AML-193 (cell line): ENCODE measurements around the gene NAA30.

Experiments used
- DNase-seq, 2 experiments: peaks; one replicate each; lab custom pipeline; 2025; lab: John Stamatoyannopoulos, UW

NAA30 gene

GRCh38 chr14:57400556-57401494 lies 10.4 kb downstream of the NAA30 start:
- DNase-seq, result no peak

GRCh38 chr14:57401501-57401900 lies 11.1 kb downstream of the NAA30 start:
- DNase-seq, result no peak

- DNase-seq, result no peak
Measured at GRCh38 chr14:57402173-57402852, 11.9 kb downstream of the NAA30 start.

DNA sequence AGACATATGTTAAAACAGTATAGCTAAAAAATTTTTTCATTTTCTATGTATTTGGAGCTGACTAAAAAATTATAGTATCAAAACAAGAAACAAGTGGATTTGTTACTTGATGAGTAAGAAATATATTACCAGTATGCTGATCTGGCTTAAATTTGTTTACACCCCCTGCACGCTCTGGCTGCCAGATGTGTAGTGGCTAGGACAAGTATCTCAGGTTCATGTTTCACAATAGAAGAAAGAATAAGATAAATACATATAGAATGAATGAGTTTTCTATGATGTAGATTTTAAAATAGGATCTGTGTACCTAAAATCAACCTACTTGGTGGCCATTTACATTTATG lies 13.1 kb downstream of the NAA30 start:
- no peak for DNase-seq

GRCh38 chr14:57405562-57405961 lies 15.2 kb downstream of the NAA30 start:
- no peak for DNase-seq

GRCh38 chr14:57408037-57408436 lies 17.7 kb downstream of the NAA30 start:
- DNase-seq, result no peak

- no peak for DNase-seq
Measured at GRCh38 chr14:57408634-57409033, 18.2 kb downstream of the NAA30 start.

- DNase-seq, result no peak
Measured at GRCh38 chr14:57412341-57412740, 22.0 kb downstream of the NAA30 start.

- DNase-seq, result no peak
Measured at GRCh38 chr14:57413849-57414248, 23.5 kb downstream of the NAA30 start.

GRCh38 chr14:57417228-57417627 lies 26.8 kb downstream of the NAA30 start:
- no peak for DNase-seq

GRCh38 chr14:57418999-57419398 lies 28.6 kb downstream of the NAA30 start:
- DNase-seq, result no peak

- DNase-seq, result no peak
Measured at GRCh38 chr14:57420033-57420432, 29.6 kb downstream of the NAA30 start.

DNA sequence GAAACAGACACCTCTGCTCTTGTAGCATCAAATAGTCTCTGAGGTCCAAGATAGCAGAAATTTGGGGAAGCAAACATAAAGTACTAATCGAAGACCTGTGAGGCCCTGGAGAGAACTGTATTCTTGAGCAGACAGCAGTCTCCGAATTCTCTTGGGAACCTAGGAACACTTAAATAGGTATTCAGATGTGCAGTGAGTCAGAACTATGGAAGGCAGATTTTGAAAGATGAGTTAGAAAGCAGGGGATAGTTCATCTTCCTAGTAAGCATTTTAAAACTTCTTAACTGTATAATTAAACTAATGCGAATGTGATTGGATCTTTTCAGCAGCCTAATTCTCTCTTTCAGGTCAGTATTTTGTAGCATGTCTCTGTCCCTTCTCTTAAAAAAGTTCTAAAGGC lies 30.6 kb downstream of the NAA30 start:
- DNase-seq, result no peak

DNA sequence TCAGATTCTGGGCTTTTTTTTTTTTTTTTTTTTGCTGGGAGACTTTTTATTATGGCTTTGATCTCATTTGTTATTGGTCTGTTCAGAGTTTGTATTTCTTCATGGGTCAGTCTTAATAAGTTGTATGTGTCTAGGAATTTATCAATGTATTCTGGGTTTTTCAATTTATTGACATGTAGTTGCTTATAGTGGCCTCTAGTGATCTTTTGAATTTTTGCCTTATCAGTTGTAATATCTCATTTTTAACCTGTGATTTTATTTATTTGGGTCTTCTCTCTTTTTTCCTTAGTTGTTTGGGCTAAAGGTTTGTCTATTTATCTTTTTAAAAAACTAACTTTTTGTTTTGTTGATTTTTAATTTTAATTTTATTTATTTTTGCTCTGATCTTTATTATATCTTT lies 45.5 kb downstream of the NAA30 start:
- no peak for DNase-seq

GRCh38 chr14:57461777-57462320 lies 71.5 kb downstream of the NAA30 start:
- DNase-seq, result no peak

DNA sequence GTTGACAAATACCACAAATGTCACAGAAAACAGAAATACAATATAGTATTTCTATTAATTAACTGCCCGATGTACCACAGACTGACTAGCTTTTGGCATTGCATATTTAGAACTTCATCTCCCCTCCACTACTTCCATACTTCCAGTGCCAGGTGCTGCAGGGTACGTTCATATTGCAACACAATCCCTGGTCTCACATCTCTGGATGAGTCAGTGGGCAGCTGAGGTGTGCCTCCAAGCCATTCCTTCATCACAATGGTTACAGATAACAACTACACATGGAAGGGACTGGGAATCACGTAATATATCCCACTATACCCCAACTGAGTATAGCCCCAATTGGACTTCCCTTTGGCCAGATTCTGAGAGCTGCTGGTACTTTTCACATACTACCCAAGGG lies 72.2 kb downstream of the NAA30 start:
- DNase-seq, result no peak

DNA sequence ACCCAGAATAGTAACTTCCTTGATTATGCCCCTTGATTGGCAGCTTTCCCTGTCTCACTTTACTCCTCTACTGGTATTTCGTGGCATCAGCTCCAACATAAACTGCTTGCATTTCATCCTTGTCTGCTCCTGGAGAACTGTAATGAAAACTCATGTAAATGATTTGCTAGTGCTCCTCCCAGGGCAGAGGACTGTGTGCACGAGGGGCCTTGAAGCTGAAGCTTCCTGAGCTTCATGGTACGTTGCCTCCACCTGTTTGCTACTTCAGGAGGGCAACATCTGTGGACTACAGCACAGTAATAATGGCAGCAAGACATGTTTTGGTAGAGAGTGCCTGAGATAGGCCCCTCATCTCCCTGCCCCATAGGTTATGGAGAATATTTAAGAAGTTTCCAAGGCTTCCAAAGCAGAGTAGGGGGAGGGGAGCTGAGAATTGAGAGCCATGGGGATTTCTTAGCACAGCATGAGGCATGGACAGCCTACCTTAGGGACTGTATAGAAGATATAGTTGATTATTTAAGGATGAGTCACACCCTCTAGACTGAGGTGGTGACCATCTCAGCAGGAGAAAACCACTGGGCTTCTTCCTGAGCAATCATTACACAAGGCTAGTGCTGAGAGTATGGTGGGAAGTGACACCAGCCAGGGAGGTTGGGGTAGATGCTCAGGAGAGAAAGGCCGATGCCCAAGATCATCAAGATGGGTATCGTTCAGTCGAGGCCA lies 73.8 kb downstream of the NAA30 start:
- DNase-seq, result no peak
